Left renal cortex interstitium (tissue), 4 donors: Measurements from ENCODE around the gene TADA2A. TPM values are rescaled to one million over a fixed set of nuclear protein-coding genes. Genes with fewer than 3 reads are reported as not detected.

Source experiments
- DNase-seq, 4 donors: peaks; one replicate each; pipeline ENCODE4 v3.0.0-alpha.2; 2013; ENCODE audit warnings: low read depth in 4 of 4, low spot score in 2 of 4, missing footprints in 1 of 4
- polyA plus RNA-seq, 4 donors: library from polyadenylated mRNA; unstranded; fragments of 120-200 nt; gene quantifications; one replicate each; pipeline ENCODE4 v1.2.1, GENCODE V29; 2013; ENCODE audit not compliant: insufficient read length in 4 of 4

TADA2A gene
- polyA plus RNA-seq, result 10 to 100 TPM; 12.9 to 29.1 (median 26.9) TPM

- peak; percentile 31 to 42 (median 35) for DNase-seq
These were observed at the start of gene TADA2A, which contains the start of gene ACACA for GRCh38 chr17:37406635-37407461. TADA2A (plus strand) TSS chr17:37406886; CDS start chr17:37411366, 4,480 bp downstream. ACACA (minus strand) TSS chr17:37406836; CDS start chr17:37406299, 537 bp downstream.

- peak; percentile 45 to 68 (median 48) for DNase-seq
These were observed 48.4 kb upstream of the TADA2A start for GRCh38 chr17:37358098-37358829.

- DNase-seq, result peak; percentile 66 to 86 (median 80)
These were observed 47.6 kb upstream of the TADA2A start for GRCh38 chr17:37358830-37359681.

GRCh38 chr17:37359682-37360188 is 47.0 kb upstream of the TADA2A start:
- peak in 1 of 4 donors; percentile 34 for DNase-seq

GRCh38 chr17:37360632-37361031 is 46.1 kb upstream of the TADA2A start:
- DNase-seq, result no peak

- DNase-seq, result no peak
These were observed 45.1 kb upstream of the TADA2A start for GRCh38 chr17:37361543-37361942.

GRCh38 chr17:37365589-37365988 is 41.1 kb upstream of the TADA2A start:
- DNase-seq, result no peak

- no peak for DNase-seq
These were observed 38.1 kb upstream of the TADA2A start for GRCh38 chr17:37368577-37368976.

- peak; percentile 43 to 85 (median 59) for DNase-seq
These were observed 33.0 kb upstream of the TADA2A start for GRCh38 chr17:37373530-37374159.

GRCh38 chr17:37375706-37376105 is 31.0 kb upstream of the TADA2A start, which contains the start of gene C17orf78:
C17orf78 (plus strand) TSS chr17:37375985; CDS start chr17:37376093, 108 bp downstream.
- no peak for DNase-seq

GRCh38 chr17:37382056-37382455 is 24.6 kb upstream of the TADA2A start:
- no peak for DNase-seq

GRCh38 chr17:37384560-37385149 is 22.0 kb upstream of the TADA2A start:
- DNase-seq, result no peak

GRCh38 chr17:37385474-37385990 is 21.2 kb upstream of the TADA2A start:
- no peak for DNase-seq

- DNase-seq, result no peak
These were observed 20.2 kb upstream of the TADA2A start for GRCh38 chr17:37386462-37386861.

- DNase-seq, result no peak
These were observed 18.4 kb upstream of the TADA2A start for GRCh38 chr17:37388266-37388665.

GRCh38 chr17:37389160-37389559 is 17.5 kb upstream of the TADA2A start:
- no peak for DNase-seq

- no peak for DNase-seq
These were observed 15.5 kb upstream of the TADA2A start for GRCh38 chr17:37391146-37391545.

GRCh38 chr17:37392024-37392590 is 14.6 kb upstream of the TADA2A start:
- DNase-seq, result no peak

GRCh38 chr17:37393352-37393751 is 13.3 kb upstream of the TADA2A start:
- no peak for DNase-seq
